ENCODE results near the gene RPL13. TPM values are rescaled to one million over a fixed set of nuclear protein-coding genes. Genes with fewer than 3 reads are reported as not detected.
"Not testable (repeated sequence)": the region's sequence is repeated elsewhere in the genome, so short reads cannot be mapped to it uniquely, and the experiment has no call there.

The RPL13 gene
- total RNA-seq, 1 donor from 2014 or later: 17,833 TPM

DNA sequence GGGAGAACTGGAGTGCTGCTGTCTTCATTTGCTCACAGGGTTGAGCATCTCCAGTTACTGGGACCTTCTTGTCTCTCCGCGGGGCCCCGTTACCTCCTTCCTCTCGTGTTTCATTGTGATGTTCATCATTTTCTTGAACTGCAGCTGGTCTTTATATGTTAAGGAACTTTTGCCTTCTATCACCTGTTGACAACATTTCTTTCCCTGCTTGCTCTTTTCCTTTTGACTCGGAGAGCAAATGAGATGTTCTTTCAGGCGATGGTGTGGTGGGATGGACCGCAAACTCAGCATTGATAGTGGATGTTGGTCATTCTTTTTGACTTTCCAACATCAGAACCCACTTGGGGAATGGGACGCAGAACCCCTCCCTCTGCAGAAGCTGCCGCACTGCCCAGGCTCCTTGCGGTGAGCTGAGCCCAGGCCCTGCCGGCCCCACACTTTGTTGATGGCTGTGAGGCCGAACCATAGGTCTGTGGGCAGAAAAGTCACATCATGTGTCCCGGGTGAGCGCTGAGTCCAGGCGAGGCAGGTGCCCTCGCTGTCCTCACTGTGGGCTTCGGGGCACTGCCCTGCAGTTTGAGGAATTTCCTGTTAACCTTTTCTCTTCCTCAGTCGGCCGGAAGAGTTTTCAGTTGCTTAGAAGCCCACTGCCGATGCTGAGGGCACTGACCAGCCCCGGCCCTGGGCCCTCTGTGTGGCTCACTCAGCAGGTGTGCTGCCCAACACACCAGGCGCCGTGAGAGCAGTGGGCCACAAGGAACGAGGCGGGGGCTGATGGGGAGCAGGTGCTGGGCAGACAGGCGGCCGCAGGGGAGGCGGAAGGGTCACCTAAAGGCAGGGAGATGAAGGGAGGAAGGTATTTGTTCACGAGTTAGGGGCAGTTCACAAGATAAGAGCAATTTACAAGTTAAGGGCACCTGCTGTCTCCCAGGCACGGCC is 7.4 kb downstream of the RPL13 start:
- TF ChIP-seq, protein P1, sequence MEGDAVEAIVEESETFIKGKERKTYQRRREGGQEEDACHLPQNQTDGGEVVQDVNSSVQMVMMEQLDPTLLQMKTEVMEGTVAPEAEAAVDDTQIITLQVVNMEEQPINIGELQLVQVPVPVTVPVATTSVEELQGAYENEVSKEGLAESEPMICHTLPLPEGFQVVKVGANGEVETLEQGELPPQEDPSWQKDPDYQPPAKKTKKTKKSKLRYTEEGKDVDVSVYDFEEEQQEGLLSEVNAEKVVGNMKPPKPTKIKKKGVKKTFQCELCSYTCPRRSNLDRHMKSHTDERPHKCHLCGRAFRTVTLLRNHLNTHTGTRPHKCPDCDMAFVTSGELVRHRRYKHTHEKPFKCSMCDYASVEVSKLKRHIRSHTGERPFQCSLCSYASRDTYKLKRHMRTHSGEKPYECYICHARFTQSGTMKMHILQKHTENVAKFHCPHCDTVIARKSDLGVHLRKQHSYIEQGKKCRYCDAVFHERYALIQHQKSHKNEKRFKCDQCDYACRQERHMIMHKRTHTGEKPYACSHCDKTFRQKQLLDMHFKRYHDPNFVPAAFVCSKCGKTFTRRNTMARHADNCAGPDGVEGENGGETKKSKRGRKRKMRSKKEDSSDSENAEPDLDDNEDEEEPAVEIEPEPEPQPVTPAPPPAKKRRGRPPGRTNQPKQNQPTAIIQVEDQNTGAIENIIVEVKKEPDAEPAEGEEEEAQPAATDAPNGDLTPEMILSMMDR (IDR thresholded peaks at IDR 0.05; ENCODE audit: insufficient read depth, low read length, poor library complexity, severe bottlenecking): no peak
- no peak for DNase-seq (ENCODE audit: low read depth)
- H3K36me3 ChIP-seq (ENCODE audit: control insufficient read depth, insufficient read depth, low read length): peaks cover 6% of the 10 kb centered on the region

DNA sequence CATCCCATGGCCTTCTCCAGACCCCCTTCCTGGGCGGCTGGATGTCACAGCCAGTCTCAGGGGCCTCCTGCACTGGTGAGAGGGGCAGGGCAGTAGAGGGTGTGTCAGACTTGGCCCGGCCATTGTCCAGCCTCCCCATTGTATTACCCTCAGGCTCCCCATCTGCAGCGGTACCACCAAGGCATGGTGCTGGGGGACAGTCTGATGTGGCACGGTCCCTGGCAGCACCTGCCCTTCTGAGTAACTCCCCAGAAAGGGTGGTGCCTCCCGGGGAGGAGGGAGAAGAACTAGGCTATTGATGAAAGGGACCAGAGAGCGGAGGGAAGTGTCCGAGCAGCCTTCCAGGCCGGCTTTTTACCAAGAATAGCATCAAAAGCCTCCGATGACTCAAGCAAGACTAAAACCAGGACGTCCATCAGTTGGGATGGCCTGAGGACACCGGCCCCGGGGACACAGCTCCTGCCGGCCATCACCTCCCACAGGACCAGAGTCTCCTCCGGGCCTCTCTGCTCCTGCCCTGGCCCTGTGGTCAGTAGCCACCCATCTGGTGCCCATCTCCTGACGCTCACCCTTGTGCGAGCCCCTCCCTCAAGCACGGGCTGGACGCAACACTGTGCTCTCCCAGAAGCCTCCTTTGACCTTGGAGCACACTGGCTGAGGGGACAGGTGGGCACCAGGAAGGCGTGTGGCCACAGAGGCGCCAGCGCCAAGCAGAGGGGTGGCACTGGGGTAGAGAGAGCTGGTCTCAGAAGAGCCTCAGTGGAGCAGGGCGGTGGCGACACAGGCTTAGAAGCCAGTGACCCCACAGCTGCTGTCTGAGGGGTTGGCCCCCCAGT is 9.2 kb downstream of the RPL13 start:
- peaks cover 39% of the 10 kb centered on the region for H3K27me3 ChIP-seq (ENCODE audit: control insufficient read depth, insufficient read depth, low read length)
- TF ChIP-seq, protein P1 (IDR thresholded peaks at IDR 0.05; ENCODE audit: insufficient read depth, low read length, poor library complexity, severe bottlenecking): no peak
- no peaks in the 10 kb centered on the region for H3K36me3 ChIP-seq (ENCODE audit: control insufficient read depth, insufficient read depth, low read length)
- H3K4me3 ChIP-seq (ENCODE audit: low read depth, low read length): no peak overlapping the region
- no peak for DNase-seq (ENCODE audit: low read depth)

More for the DNA sequence above, 7.4 kb downstream of the RPL13 start:
- no peak overlapping the region for H3K4me3 ChIP-seq (ENCODE audit: low read depth, low read length)
- H3K27me3 ChIP-seq (ENCODE audit: control insufficient read depth, insufficient read depth, low read length): peaks cover 34% of the 10 kb centered on the region

DNA sequence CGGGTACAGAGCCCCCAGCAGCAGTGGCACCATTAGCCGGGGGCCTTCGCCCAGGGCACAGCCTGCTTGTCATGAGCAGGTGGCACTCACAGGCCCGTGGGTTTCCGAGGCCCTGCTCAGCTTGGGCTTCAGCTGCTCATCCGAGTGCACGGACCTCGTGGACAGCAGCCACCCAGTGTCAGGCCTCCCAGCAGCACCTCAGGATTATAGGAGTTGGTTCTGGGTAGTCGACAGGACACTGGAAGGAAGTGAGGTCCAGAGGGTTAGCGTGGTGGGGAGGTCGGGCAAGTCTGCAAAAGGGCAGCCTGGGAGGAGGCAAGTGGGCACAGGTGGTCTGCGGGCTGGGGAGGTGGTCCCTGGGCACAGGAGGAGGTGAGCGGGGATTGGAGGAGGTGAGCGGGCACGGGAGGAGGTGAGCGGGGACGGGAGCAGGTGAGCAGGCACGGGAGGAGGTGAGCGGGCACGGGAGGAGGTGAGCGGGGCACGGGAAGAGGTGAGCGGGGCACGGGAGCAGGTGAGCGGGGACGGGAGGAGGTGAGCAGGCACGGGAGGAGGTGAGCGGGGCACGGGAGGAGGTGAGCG is 10.0 kb downstream of the RPL13 start:
- DNase-seq (ENCODE audit: low read depth): no peak
- TF ChIP-seq, protein P1 (IDR thresholded peaks at IDR 0.05; ENCODE audit: insufficient read depth, low read length, poor library complexity, severe bottlenecking): no peak
- Histone ChIP-seq H3K27me3 (ENCODE audit: control insufficient read depth, insufficient read depth, low read length) (peaks cover 47% of the 10 kb centered on the region), H3K4me3 (ENCODE audit: low read depth, low read length) (no peak overlapping the region), H3K36me3 (ENCODE audit: control insufficient read depth, insufficient read depth, low read length) (no peaks in the 10 kb centered on the region)

DNA sequence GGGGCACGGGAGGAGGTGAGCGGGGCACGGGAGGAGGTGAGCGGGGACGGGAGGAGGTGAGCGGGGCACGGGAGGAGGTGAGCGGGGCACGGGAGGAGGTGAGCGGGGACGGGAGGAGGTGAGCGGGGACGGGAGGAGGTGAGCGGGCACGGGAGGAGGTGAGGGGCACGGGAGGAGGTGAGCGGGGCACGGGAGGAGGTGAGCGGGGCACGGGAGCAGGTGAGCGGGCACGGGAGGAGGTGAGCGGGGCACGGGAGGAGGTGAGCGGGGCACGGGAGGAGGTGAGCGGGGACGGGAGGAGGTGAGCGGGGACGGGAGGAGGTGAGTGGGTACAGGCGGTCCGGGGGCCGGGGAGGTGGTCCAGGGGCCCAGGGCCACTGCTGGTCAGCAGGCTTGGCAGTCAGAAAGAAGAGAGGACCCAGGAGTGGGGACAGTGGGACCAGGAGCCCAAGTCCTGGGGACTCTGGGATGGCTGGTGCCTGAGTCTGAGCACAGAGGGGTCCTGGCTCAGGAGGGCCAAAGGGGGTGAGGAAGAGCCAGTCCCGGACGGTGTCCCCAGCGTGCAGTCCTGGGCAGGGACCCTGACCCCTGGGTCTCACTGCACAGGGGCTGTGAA is 10.6 kb downstream of the RPL13 start:
- DNase-seq (ENCODE audit: low read depth); H3K4me3 ChIP-seq (ENCODE audit: low read depth, low read length); H3K36me3 ChIP-seq (ENCODE audit: control insufficient read depth, insufficient read depth, low read length): not testable (repeated sequence)
- peaks cover 51% of the 10 kb centered on the region for H3K27me3 ChIP-seq (ENCODE audit: control insufficient read depth, insufficient read depth, low read length)

DNA sequence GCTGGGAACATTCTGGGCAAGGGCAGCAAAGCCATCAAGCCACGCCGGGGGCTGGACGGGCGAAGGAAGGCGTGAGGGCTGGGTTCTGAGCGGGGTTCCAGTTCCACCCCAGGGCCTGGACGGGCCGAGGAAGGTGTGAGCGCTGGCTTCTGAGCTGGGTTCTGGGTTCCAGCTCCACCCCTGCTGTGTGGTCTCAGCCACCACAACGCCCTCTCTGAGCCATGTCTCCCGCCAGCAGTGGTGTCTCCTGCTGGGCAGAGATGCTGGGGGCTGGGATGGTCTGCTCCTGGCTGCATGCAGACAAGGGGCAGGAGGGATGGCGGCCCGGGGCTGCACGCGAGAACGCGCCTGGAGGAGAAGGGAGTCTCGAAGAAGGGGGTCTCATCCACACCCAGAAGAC is 11.2 kb downstream of the RPL13 start:
- TF ChIP-seq, protein P1 (IDR thresholded peaks at IDR 0.05; ENCODE audit: insufficient read depth, low read length, poor library complexity, severe bottlenecking): no peak
- H3K36me3 ChIP-seq (ENCODE audit: control insufficient read depth, insufficient read depth, low read length): no peaks in the 10 kb centered on the region
- peaks cover 56% of the 10 kb centered on the region for H3K27me3 ChIP-seq (ENCODE audit: control insufficient read depth, insufficient read depth, low read length)
- H3K4me3 ChIP-seq (ENCODE audit: low read depth, low read length): no peak overlapping the region
- no peak for DNase-seq (ENCODE audit: low read depth)
